GM12878 (cell line): ENCODE results near the gene BOD1L1. TPM values are rescaled to one million over a fixed set of nuclear protein-coding genes. Genes with fewer than 3 reads are reported as not detected.

Experiments
- ATAC-seq: fragments of 200-7000 bp; cut with Tn5 transposase; 3 replicates; pipeline ENCODE4 v1.9.1; 2020; ENCODE audit warnings: mild to moderate bottlenecking, moderate library complexity
- BruUV-seq: library from RNA; stranded (reverse); fragments of 400-500 nt; replicated peaks from 2 replicates; lab custom pipeline; 2021; lab: Mats Ljungman, UMichigan
- CTCF ChIA-PET: fragments of 300-600 bp; sonication (Branson Sonifier 250); formaldehyde crosslinking; extraction: SDS; loops from one replicate; lab custom pipeline; 2021; ENCODE audit warnings: inconsistent platforms; lab: Yijun Ruan, JAX
- POLR2A ChIA-PET: fragments of 350-600 bp; formaldehyde crosslinking; extraction: SDS; loops from one replicate; lab custom pipeline; 2021; ENCODE audit warnings: inconsistent platforms; lab: Charles Lee
- RAD21 ChIA-PET: fragments of 300-600 bp; sonication (Branson Sonifier 250); formaldehyde crosslinking; loops from one replicate; lab custom pipeline; 2023; ENCODE audit warnings: antibody characterized with exemption; ENCODE audit not compliant: unreplicated experiment; lab: Charles Lee
- SMC1A ChIA-PET: fragments of 300-600 bp; sonication (Branson Sonifier 250); formaldehyde crosslinking; loops from one replicate; lab custom pipeline; 2023; ENCODE audit not compliant: unreplicated experiment, uncharacterized antibody; lab: Charles Lee
- DNase-seq: peaks from one replicate; pipeline ENCODE4 v3.0.0-alpha.2; 2011; ENCODE audit warnings: low read depth, low spot score
- FAIRE-seq: peaks from 3 replicates; lab custom pipeline; 2011; peaks lifted over from hg19 to GRCh38; lab: Jason Lieb, UNC
- H2AFZ ChIP-seq: 2 replicates; pipeline ENCODE4 v1.6.0; 2011; ENCODE audit warnings: low read depth, low read length, control low read depth; ENCODE audit not compliant: control insufficient read depth
- H3K27ac ChIP-seq: 2 replicates; pipeline ENCODE4 v1.5.1; 2011; ENCODE audit warnings: control low read depth; ENCODE audit not compliant: control insufficient read depth, insufficient read depth
- H3K27me3 ChIP-seq, 2 experiments: replicated peaks in 1 of 2; 2 replicates each; pipeline versions ENCODE4 v1.6.0 to v1.6.1; 2011; ENCODE audit warnings: low read length in 1 of 2; ENCODE audit not compliant: control insufficient read depth in 2 of 2, insufficient read depth in 2 of 2
- H3K36me3 ChIP-seq, 2 experiments: 2 replicates each; pipeline ENCODE4 v1.5.1; 2011; ENCODE audit warnings: low read length in 1 of 2; ENCODE audit not compliant: control insufficient read depth in 2 of 2, insufficient read depth in 2 of 2
- H3K4me1 ChIP-seq: 2 replicates; pipeline ENCODE4 v1.6.1; 2011; ENCODE audit warnings: mild to moderate bottlenecking, low read length, moderate library complexity, mixed read lengths; ENCODE audit not compliant: control insufficient read depth, insufficient read depth
- H3K4me2 ChIP-seq: 2 replicates; pipeline ENCODE4 v1.6.0; 2011; ENCODE audit warnings: control low read depth; ENCODE audit not compliant: control insufficient read depth, insufficient read depth
- H3K4me3 ChIP-seq: fragments of 200-600 bp; sonication (generic); 2 replicates; pipeline ENCODE4 v1.5.1; 2016
- H3K79me2 ChIP-seq: 2 replicates; pipeline ENCODE4 v1.6.0; 2011; ENCODE audit warnings: low read length; ENCODE audit not compliant: control insufficient read depth, insufficient read depth
- H3K9ac ChIP-seq: 2 replicates; pipeline ENCODE4 v1.8.0; 2011; ENCODE audit warnings: low read length, control low read depth, mixed read lengths; ENCODE audit not compliant: control insufficient read depth, insufficient read depth
- H3K9me3 ChIP-seq: replicated peaks from 3 replicates; pipeline ENCODE4 v1.5.1; 2011; ENCODE audit warnings: mild to moderate bottlenecking, low read length; ENCODE audit not compliant: control insufficient read depth, insufficient read depth
- H4K20me1 ChIP-seq: 2 replicates; pipeline ENCODE4 v1.6.0; 2011; ENCODE audit not compliant: control insufficient read depth, insufficient read depth
- BACH1 ChIP-seq: fragments of 450-650 bp; IDR thresholded peaks from 2 replicates; pipeline ENCODE4 v1.6.1; 2017; ENCODE audit warnings: mild to moderate bottlenecking, borderline replicate concordance
- BHLHE40 ChIP-seq, 2 experiments: fragments of 450-650 bp in 1 of 2; IDR thresholded peaks; 2 replicates each; pipeline ENCODE4 v1.6.1; 2011 to 2017; ENCODE audit warnings: low read depth in 2 of 2, borderline replicate concordance in 1 of 2, improper control_type of control experiment in 1 of 2, low read length in 1 of 2, mild to moderate bottlenecking in 1 of 2
- SUZ12 ChIP-seq: fragments of 200-600 bp; sonication (generic); IDR thresholded peaks from one replicate; pipeline ENCODE4 v1.6.1; 2018; ENCODE audit warnings: antibody characterized with exemption, mild to moderate bottlenecking; ENCODE audit not compliant: unreplicated experiment
- ZZZ3 ChIP-seq: IDR thresholded peaks from 2 replicates; pipeline ENCODE4 v1.6.1; 2011; ENCODE audit warnings: low read depth; ENCODE audit not compliant: control insufficient read depth, insufficient read length
- WGBS: methylation state at CpG from one replicate; pipeline ENCODE4 v1.1.6; 2016; ENCODE audit warnings: low lambda C conversion rate; ENCODE audit not compliant: insufficient replicate concordance, insufficient coverage; ENCODE audit errors: missing lambda C conversion rate; 5-methylcytosine and 5-hydroxymethylcytosine counted together
- in situ Hi-C: fragments of 300-500 bp; cut with MboI; formaldehyde crosslinking; loops from 9 replicates; pipeline ENCODE4 v1.14.3; 2018; ENCODE audit warnings: mixed read lengths
- intact Hi-C: fragments of 100-400 bp; cut with micrococcal nuclease; formaldehyde crosslinking; loops from one replicate; pipeline ENCODE4 v1.14.2; 2022; ENCODE audit not compliant: unreplicated experiment
- polyA plus RNA-seq, 11 experiments: library from polyadenylated mRNA; depleted of rRNA in 4 of 11; unstranded in 6 of 11; stranded (reverse) in 5 of 11; fragments of >200 nt; fragmentation: Nextera tagmentation in 4 of 11; fragmentation: Illumina TruSeq in 1 of 11; extraction: Ambion mirVana in 4 of 11; extraction: Trizol in 1 of 11; gene quantifications; 1 replicate in 1 of 11; 2 replicates in 10 of 11; pipeline versions ENCODE4 v1.2.1 to v1.2.3, GENCODE V29; 2011 to 2016; ENCODE audit warnings: inconsistent platforms in 2 of 11, missing spikeins in 2 of 11, low read depth in 1 of 11
- total RNA-seq, 4 experiments: library from RNA; depleted of rRNA in 3 of 4; stranded (reverse); fragments of >200 nt in 3 of 4; fragmentation: Illumina TruSeq in 1 of 4; extraction: Trizol in 1 of 4; gene quantifications; 2 replicates each; pipeline versions ENCODE4 v1.2.1 to v1.2.3, GENCODE V29; 2013 to 2021
- TF ChIP-seq, protein P1 (sequence below): fragments of 450-650 bp; IDR thresholded peaks from 2 replicates; pipeline ENCODE4 v1.6.1; 2016; ENCODE audit warnings: mild to moderate bottlenecking

Gene BOD1L1
- total and polyA plus RNA-seq, 10 of the 15 experiments (the other 5 are each of a cell fraction or from before 2014, with no cell fraction given), result 6.8 to 41.6 (median 24.3) TPM

DNA sequence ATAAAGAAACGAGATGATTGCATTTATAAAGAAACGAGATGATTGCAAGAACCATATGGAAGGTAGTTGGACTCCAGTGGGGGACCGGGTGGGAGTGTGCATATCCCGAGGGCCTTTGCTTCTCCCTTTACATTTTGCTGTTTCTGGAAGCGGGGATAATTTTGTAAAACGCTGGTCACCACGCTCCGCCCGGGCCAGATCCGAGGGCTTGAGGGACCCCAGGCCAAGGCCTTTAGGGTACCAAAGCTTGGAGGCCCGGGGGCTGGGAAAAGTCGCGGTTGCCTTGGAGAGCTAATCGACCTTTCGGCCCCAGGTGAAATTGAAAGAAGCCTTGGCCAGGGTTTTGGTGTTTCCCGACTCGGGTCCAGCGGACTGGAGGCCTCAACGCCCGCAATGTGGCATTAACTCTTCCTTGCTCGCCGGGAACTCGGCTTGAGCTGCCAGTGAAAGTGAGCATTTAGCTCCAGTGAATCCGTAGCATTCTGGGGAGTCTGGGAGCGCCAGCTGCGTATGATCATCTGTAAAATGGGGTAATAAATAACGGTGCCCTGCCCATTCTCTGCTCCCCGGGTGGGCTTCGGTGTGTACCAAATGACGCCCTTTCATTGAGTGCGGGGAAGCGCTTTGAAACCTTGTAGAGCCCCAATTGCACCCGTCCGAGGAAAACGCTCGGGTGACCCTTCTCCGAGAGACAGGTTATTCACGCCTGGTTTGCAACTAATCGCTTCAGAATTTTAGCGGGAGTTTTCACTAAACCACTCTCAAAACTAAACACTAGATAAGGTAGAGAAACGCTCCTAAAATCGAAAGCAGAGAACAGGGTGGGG lies 87.7 kb downstream of the BOD1L1 start:
- CTCF ChIA-PET, result interaction anchor here (0.6 to 1.0 kb wide), 2 partner anchors 56 to 687 kb away, joined by 3 to 4 read pairs; partner anchors contain the start of gene RAB28
- DNase-seq, result no peak
- SMC1A ChIA-PET, result no interaction called here
- H3K36me3 ChIP-seq, result no peaks in the 10 kb centered on the region
- H3K4me3 ChIP-seq, result no peak overlapping the region
- no peak overlapping the region for H2AFZ ChIP-seq
- no peak overlapping the region for H3K4me2 ChIP-seq
- no peaks in the 10 kb centered on the region; the same call in 1 of the 2 replicates for H3K4me1 ChIP-seq
- ATAC-seq, result no peak
- no peaks in the 10 kb centered on the region; the same call in 1 of the 3 replicates for H3K9me3 ChIP-seq
- FAIRE-seq, result no peak
- POLR2A ChIA-PET, result no interaction called here
- no peak overlapping the region for H3K9ac ChIP-seq
- H3K27me3 ChIP-seq, result peaks cover 25 to 60% of the 10 kb centered on the region in 2 experiments
- H4K20me1 ChIP-seq, result no peaks in the 10 kb centered on the region
- in situ Hi-C loops, result loop anchor here (25.0 kb wide), 1 partner anchor 1778 kb away; no protein-coding TSS in a partner anchor
- RAD21 ChIA-PET, result no interaction called here
- TF ChIP-seq ZZZ3 (no peak), SUZ12 (peak; percentile 42), BHLHE40 (IDR thresholded peaks at IDR 0.05; ENCODE audit: borderline replicate concordance in 1 of 2, low read depth in 2 of 2, low read length in 1 of 2) (no peak), BACH1 (no peak)
- TF ChIP-seq, protein P1, sequence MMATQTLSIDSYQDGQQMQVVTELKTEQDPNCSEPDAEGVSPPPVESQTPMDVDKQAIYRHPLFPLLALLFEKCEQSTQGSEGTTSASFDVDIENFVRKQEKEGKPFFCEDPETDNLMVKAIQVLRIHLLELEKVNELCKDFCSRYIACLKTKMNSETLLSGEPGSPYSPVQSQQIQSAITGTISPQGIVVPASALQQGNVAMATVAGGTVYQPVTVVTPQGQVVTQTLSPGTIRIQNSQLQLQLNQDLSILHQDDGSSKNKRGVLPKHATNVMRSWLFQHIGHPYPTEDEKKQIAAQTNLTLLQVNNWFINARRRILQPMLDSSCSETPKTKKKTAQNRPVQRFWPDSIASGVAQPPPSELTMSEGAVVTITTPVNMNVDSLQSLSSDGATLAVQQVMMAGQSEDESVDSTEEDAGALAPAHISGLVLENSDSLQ, result no peak
- 43% methylated on average over 42 of the region's 42 CpGs for WGBS
- no peak overlapping the region for H3K27ac ChIP-seq
- H3K79me2 ChIP-seq, result no peaks in the 10 kb centered on the region
- no TSS peak for BruUV-seq
- intact Hi-C loops, result loop anchor here (10.0 kb wide), 1 partner anchor 465 kb away; no protein-coding TSS in a partner anchor
